IMR-90 (cell line): ENCODE measurements around the gene RRP1B.

Source experiments
- NFE2L2 ChIP-seq: fragments of 150-350 bp; IDR thresholded peaks from 2 replicates; pipeline ENCODE4 v1.6.1; 2016; ENCODE audit warnings: low read depth, mild to moderate bottlenecking, low read length
- RAD21 ChIP-seq: IDR thresholded peaks from 2 replicates; pipeline ENCODE4 v1.6.1; 2012; ENCODE audit warnings: low read length, improper control_type of control experiment
- SMC3 ChIP-seq: fragments of 150-350 bp; IDR thresholded peaks from 2 replicates; pipeline ENCODE4 v1.6.1; 2016; ENCODE audit warnings: low read depth, mild to moderate bottlenecking, antibody characterized with exemption, low read length, moderate library complexity
- TF ChIP-seq, protein P1 (sequence below): conservative IDR thresholded peaks from 2 replicates; pipeline ENCODE4 v1.5.1; 2012; ENCODE audit warnings: mild to moderate bottlenecking, low read depth, low read length, improper control_type of control experiment

DNA sequence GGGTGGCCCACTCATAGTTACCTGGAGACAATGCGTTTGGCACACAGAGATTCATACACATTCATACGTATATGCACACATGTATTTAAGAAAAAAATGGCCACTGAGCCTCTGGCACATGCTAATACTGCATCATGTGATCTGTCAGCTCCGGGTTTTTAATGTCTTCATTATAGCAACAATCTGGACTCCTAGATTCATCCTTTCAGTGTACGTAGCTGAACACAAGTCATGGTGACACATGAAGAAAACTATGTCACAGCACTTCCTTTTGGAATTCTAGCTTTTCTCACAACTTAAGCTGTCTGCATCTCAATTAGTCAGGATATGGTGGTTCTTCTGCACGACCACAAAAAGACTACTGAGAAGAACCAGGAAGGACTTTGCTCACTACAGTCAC, 24.7 kb upstream of the RRP1B start:
- TF ChIP-seq, protein P1, sequence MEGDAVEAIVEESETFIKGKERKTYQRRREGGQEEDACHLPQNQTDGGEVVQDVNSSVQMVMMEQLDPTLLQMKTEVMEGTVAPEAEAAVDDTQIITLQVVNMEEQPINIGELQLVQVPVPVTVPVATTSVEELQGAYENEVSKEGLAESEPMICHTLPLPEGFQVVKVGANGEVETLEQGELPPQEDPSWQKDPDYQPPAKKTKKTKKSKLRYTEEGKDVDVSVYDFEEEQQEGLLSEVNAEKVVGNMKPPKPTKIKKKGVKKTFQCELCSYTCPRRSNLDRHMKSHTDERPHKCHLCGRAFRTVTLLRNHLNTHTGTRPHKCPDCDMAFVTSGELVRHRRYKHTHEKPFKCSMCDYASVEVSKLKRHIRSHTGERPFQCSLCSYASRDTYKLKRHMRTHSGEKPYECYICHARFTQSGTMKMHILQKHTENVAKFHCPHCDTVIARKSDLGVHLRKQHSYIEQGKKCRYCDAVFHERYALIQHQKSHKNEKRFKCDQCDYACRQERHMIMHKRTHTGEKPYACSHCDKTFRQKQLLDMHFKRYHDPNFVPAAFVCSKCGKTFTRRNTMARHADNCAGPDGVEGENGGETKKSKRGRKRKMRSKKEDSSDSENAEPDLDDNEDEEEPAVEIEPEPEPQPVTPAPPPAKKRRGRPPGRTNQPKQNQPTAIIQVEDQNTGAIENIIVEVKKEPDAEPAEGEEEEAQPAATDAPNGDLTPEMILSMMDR: no peak
- TF ChIP-seq RAD21: no peak
- no peak for TF ChIP-seq SMC3
- TF ChIP-seq NFE2L2: no peak
